CD4-positive, alpha-beta T cell (primary cell): ENCODE data around the gene TRDMT1. TPM values are rescaled to one million over a fixed set of nuclear protein-coding genes. Genes with fewer than 3 reads are reported as not detected.
A peak's percentile ranks its signal among the peaks of the same experiment; 100 is the strongest.

Experiments used
- ATAC-seq: fragments of 200-7000 bp; cut with Tn5 transposase; one replicate; pipeline ENCODE4 v1.10.0; 2022; ENCODE audit warnings: mild to moderate bottlenecking; ENCODE audit not compliant: poor library complexity
- CTCF ChIA-PET: fragments of 350-600 bp; sonication (Branson Sonifier 250); formaldehyde crosslinking; loops from one replicate; lab custom pipeline; 2021; ENCODE audit warnings: antibody characterized with exemption, inconsistent platforms; lab: Charles Lee
- POLR2A ChIA-PET: fragments of 350-600 bp; sonication (Branson Sonifier 250); formaldehyde crosslinking; loops from one replicate; lab custom pipeline; 2021; ENCODE audit warnings: antibody characterized with exemption, inconsistent platforms; lab: Charles Lee
- DNase-seq, 14 experiments: peaks; one replicate each; pipeline ENCODE4 v3.0.0-alpha.2; 2013 to 2020; ENCODE audit warnings: mixed read lengths in 2 of 14
- H3K27ac ChIP-seq, 2 donors: one replicate each; pipeline versions ENCODE4 v1.5.1 to v1.7.0; 2013; ENCODE audit warnings: low read length in 2 of 2, low read depth in 1 of 2, mild to moderate bottlenecking in 1 of 2
- H3K27me3 ChIP-seq, 2 experiments: 1 replicate in 1 of 2; 2 replicates in 1 of 2; pipeline versions ENCODE4 v1.6.1 to v1.7.0; 2013; ENCODE audit warnings: low read length in 2 of 2, control low read depth in 1 of 2, mild to moderate bottlenecking in 1 of 2, moderate library complexity in 1 of 2; ENCODE audit not compliant: insufficient read depth in 2 of 2, control insufficient read depth in 1 of 2
- H3K36me3 ChIP-seq: one replicate; pipeline ENCODE4 v1.6.1; 2013; ENCODE audit warnings: low read length, control low read depth; ENCODE audit not compliant: insufficient read depth
- H3K4me1 ChIP-seq: one replicate; pipeline ENCODE4 v1.6.1; 2013; ENCODE audit warnings: low read length, control low read depth; ENCODE audit not compliant: insufficient read depth
- H3K4me3 ChIP-seq: one replicate; pipeline ENCODE4 v1.5.1; 2013; ENCODE audit warnings: mild to moderate bottlenecking, low read length, moderate library complexity
- H3K9me3 ChIP-seq, 2 experiments: 1 replicate in 1 of 2; 2 replicates in 1 of 2; pipeline versions ENCODE4 v1.6.1 to v1.7.0; 2013; ENCODE audit warnings: low read length in 2 of 2, mild to moderate bottlenecking in 2 of 2, control low read depth in 1 of 2, moderate library complexity in 1 of 2; ENCODE audit not compliant: control insufficient read depth in 1 of 2, insufficient read depth in 1 of 2
- H3K27ac Mint-ChIP-seq: one replicate; pipeline ENCODE4 v1.8.0; 2020; ENCODE audit warnings: mixed read lengths
- H3K27me3 Mint-ChIP-seq: one replicate; pipeline ENCODE4 v1.8.0; 2021; ENCODE audit warnings: mixed read lengths
- H3K36me3 Mint-ChIP-seq: one replicate; pipeline ENCODE4 v1.8.0; 2021; ENCODE audit warnings: low read depth, mixed read lengths
- H3K4me1 Mint-ChIP-seq: one replicate; pipeline ENCODE4 v1.8.0; 2021; ENCODE audit warnings: low read depth, mixed read lengths
- H3K4me3 Mint-ChIP-seq: one replicate; pipeline ENCODE4 v1.8.0; 2020; ENCODE audit warnings: mild to moderate bottlenecking, mixed read lengths
- H3K9me3 Mint-ChIP-seq: one replicate; pipeline ENCODE4 v1.8.0; 2020; ENCODE audit warnings: mixed read lengths
- CTCF ChIP-seq: fragments of 200-600 bp; IDR thresholded peaks from one replicate; pipeline ENCODE4 v1.8.0; 2022; ENCODE audit warnings: antibody characterized with exemption, mild to moderate bottlenecking
- intact Hi-C, 2 experiments: fragments of 100-400 bp; cut with DNase I in 1 of 2; cut with micrococcal nuclease in 1 of 2; formaldehyde crosslinking; loops; one replicate each; pipeline versions ENCODE4 v1.15.1 to v1.9.0; 2023 to 2025; cut with DNase I, micrococcal nuclease
- total RNA-seq, 174 experiments: library from RNA in 2 of 174; stranded (reverse) in 2 of 174; gene quantifications; one replicate each; pipeline ENCODE4 v1.2.3 and lab custom pipeline; 2021 to 2026

Gene TRDMT1
- total RNA-seq, 2 experiments from 2014 or later: 20.3 to 21.3 TPM

- H3K27ac Mint-ChIP-seq: no peak overlapping the region
Observed at GRCh38 chr10:17113889-17114540, 87.5 kb downstream of the TRDMT1 start.

DNA sequence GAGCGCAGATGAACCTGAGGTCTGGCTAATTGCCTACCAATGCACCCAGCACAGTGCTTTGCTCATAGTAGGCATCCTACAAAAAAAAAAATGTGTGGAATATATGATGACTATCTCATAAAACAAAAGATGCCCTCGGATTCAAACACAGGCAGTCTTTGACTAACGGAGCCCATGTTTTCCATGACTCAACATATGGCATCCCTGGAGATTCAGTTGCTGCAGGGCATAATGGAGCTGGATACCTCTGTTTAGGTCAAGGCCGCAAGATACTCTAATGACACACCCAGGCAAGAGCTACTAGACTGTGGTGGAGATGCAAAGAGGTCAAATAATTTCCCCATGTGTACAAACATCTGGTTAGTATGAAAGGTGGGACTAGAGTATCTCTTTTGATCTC, 88.1 kb downstream of the TRDMT1 start:
- CTCF ChIA-PET: no interaction called here
- Histone ChIP-seq H3K27ac (no peak overlapping the region), H3K27me3 (no peaks in the 10 kb centered on the region), H3K36me3 (no peaks in the 10 kb centered on the region), H3K9me3 (no peaks in the 10 kb centered on the region), H3K4me3 (no peak overlapping the region), H3K4me1 (peaks cover 5% of the 10 kb centered on the region)
- Mint-ChIP-seq H3K4me1 (peaks cover 16% of the 10 kb centered on the region), H3K36me3 (peaks cover 45% of the 10 kb centered on the region), H3K27me3 (no peaks in the 10 kb centered on the region), H3K9me3 (no peaks in the 10 kb centered on the region), H3K27ac (no peak overlapping the region), H3K4me3 (no peak overlapping the region)
- DNase-seq (no peak), ATAC-seq (no peak)
- intact Hi-C loops: loop anchor here in 1 of 2 experiments (5.0 kb wide), 1 partner anchor 176 kb away; no protein-coding TSS in a partner anchor
- no peak for TF ChIP-seq CTCF
- POLR2A ChIA-PET: no interaction called here

More at GRCh38 chr10:17113889-17114540, 87.5 kb downstream of the TRDMT1 start:
- CTCF ChIA-PET: no interaction called here
- Mint-ChIP-seq H3K36me3 (peaks cover 46% of the 10 kb centered on the region), H3K4me3 (no peak overlapping the region), H3K27me3 (no peaks in the 10 kb centered on the region), H3K9me3 (no peaks in the 10 kb centered on the region), H3K4me1 (peaks cover 16% of the 10 kb centered on the region)
- intact Hi-C loops: loop anchor here in 1 of 2 experiments (5.0 kb wide), 1 partner anchor 177 kb away; no protein-coding TSS in a partner anchor
- ATAC-seq (no peak), DNase-seq (peak in 1 of 14 experiments; percentile 10)
- Histone ChIP-seq H3K4me3 (no peak overlapping the region), H3K4me1 (peaks cover 5% of the 10 kb centered on the region), H3K27ac (no peak overlapping the region), H3K9me3 (no peaks in the 10 kb centered on the region), H3K36me3 (no peaks in the 10 kb centered on the region), H3K27me3 (no peaks in the 10 kb centered on the region)
- POLR2A ChIA-PET: no interaction called here
- TF ChIP-seq CTCF: no peak

DNA sequence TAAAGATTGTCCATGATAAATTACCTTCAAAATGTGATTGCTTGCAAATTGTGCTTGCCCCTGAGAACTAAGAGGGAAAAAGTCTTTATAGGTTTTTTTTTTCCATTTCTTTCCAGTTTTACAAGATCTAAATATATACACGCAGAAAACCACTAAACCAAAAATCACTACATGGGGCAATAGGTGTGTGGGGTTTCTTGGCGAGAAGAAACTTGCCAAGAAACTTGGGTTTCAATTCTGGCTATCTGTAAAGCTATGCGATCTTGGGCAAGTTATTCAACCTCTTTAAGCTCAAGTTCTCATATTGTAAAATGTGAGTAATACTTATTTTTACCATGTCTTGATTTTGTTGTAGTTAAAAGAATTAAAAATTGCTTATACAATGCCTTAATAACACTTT, 88.9 kb downstream of the TRDMT1 start:
- peaks cover 16% of the 10 kb centered on the region for H3K4me1 Mint-ChIP-seq
- no peaks in the 10 kb centered on the region for H3K27me3 Mint-ChIP-seq
- no peaks in the 10 kb centered on the region for H3K36me3 ChIP-seq
- no peak overlapping the region for H3K4me3 Mint-ChIP-seq
- H3K36me3 Mint-ChIP-seq: peaks cover 40% of the 10 kb centered on the region
- ChIA-PET CTCF (no interaction called here), POLR2A (no interaction called here)
- no peak for ATAC-seq
- no peak overlapping the region for H3K27ac ChIP-seq
- H3K27me3 ChIP-seq: no peaks in the 10 kb centered on the region
- DNase-seq: no peak
- peaks cover 5% of the 10 kb centered on the region for H3K4me1 ChIP-seq
- TF ChIP-seq CTCF: no peak
- no peaks in the 10 kb centered on the region for H3K9me3 Mint-ChIP-seq
- no peak overlapping the region for H3K4me3 ChIP-seq
- no peak overlapping the region for H3K27ac Mint-ChIP-seq
- H3K9me3 ChIP-seq: no peaks in the 10 kb centered on the region
- intact Hi-C loops: loop anchor here in 1 of 2 experiments (5.0 kb wide), 1 partner anchor 175 kb away; no protein-coding TSS in a partner anchor
